Mesodermal cell (in vitro differentiated cells): ENCODE data around the gene EML1.

Experiments
- H3K27ac ChIP-seq: 2 replicates; pipeline ENCODE4 v1.7.0; 2013; ENCODE audit warnings: mild to moderate bottlenecking, low read depth, low read length, moderate library complexity; ENCODE audit not compliant: severe bottlenecking
- H3K36me3 ChIP-seq: 2 replicates; pipeline ENCODE4 v1.7.1; 2013; ENCODE audit warnings: mild to moderate bottlenecking, low read length, moderate library complexity; ENCODE audit not compliant: control insufficient read depth, insufficient read depth
- H3K4me1 ChIP-seq: one replicate; pipeline ENCODE4 v1.7.1; 2013; ENCODE audit warnings: mild to moderate bottlenecking, low read length; ENCODE audit not compliant: insufficient read depth, control insufficient read depth, poor library complexity, severe bottlenecking
- H3K4me3 ChIP-seq: 2 replicates; pipeline ENCODE4 v1.7.0; 2013; ENCODE audit warnings: low read length, control low read depth, mild to moderate bottlenecking; ENCODE audit not compliant: insufficient read depth, poor library complexity, severe bottlenecking; ENCODE audit errors: extremely low read depth
- H3K9me3 ChIP-seq: 2 replicates; pipeline ENCODE4 v1.7.1; 2013; ENCODE audit warnings: mild to moderate bottlenecking, low read length, moderate library complexity; ENCODE audit not compliant: control insufficient read depth
- WGBS, 2 experiments: methylation state at CpG; one replicate each; pipeline ENCODE4 v1.1.5; 2013; ENCODE audit warnings: missing lambda C conversion rate in 2 of 2; ENCODE audit not compliant: insufficient coverage in 2 of 2; 5-methylcytosine and 5-hydroxymethylcytosine counted together

EML1 gene

DNA sequence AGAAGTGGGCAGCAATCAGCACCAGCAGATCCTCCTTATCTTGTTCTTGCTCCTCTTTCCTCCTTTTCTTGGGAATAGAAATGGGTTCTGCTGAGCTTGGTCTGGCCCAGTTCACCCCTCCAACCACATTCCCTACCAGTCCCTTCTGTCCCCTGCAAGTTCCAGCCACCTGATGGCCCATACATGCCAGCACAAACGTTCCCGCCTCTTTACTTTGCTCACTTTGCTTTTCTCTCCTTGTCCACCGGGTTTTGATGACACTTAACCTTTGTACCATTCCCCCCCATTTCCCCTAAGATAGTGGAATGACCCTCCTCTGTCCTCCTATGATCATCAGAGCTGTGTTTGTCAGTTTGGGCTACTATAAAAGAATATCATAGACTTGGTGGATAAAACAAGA lies 23.4 kb upstream of the EML1 start:
- peaks cover 3% of the 10 kb centered on the region for H3K9me3 ChIP-seq
- peaks cover 6% of the 10 kb centered on the region for H3K4me1 ChIP-seq
- no peaks in the 10 kb centered on the region for H3K36me3 ChIP-seq
- WGBS, 2 experiments: 82 to 88% methylated on average over 3 of the region's 3 CpGs
- H3K27ac ChIP-seq: no peak overlapping the region
- no peak overlapping the region for H3K4me3 ChIP-seq

- 81 to 83% methylated on average over 7 of the region's 8 CpGs for WGBS, 2 experiments
- Histone ChIP-seq H3K4me3 (no peak overlapping the region), H3K36me3 (no peaks in the 10 kb centered on the region), H3K4me1 (peaks cover 6% of the 10 kb centered on the region), H3K27ac (no peak overlapping the region), H3K9me3 (peaks cover 3% of the 10 kb centered on the region)
These were observed 20.6 kb upstream of the EML1 start for GRCh38 chr14:99772371-99773283.

GRCh38 chr14:99773521-99774497 lies 19.4 kb upstream of the EML1 start:
- Histone ChIP-seq H3K4me1 (peaks cover 6% of the 10 kb centered on the region), H3K27ac (no peak overlapping the region), H3K36me3 (no peaks in the 10 kb centered on the region), H3K9me3 (peaks cover 9% of the 10 kb centered on the region), H3K4me3 (no peak overlapping the region)
- WGBS, 2 experiments: 59 to 65% methylated on average over 14 to 16 of the region's 26 CpGs

GRCh38 chr14:99774556-99775307 lies 18.5 kb upstream of the EML1 start:
- Histone ChIP-seq H3K27ac (no peak overlapping the region), H3K9me3 (peaks cover 16% of the 10 kb centered on the region), H3K4me1 (peaks cover 6% of the 10 kb centered on the region), H3K4me3 (no peak overlapping the region), H3K36me3 (no peaks in the 10 kb centered on the region)
- WGBS, 2 experiments: 76 to 87% methylated on average over 4 to 6 of the region's 6 CpGs

DNA sequence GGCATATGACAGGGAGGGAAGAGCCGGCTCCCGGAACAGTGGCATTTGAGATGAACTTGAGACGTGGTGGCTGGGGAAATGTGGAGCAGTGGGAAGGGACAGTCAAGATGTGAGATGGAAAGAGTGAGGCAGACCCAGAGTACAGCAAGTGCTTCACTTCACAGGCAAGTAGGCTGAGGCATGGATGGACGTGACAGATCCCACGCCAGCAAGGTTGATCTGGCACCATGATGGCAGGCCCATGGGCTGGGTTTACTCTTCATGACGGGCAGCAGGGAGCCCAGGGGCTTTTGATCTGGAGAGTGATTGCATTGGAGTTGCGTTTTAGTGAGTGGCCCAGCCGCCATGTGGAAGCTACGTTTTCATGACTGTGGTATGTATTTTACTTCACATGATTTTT lies 17.9 kb upstream of the EML1 start:
- peaks cover 6% of the 10 kb centered on the region for H3K4me1 ChIP-seq
- 83 to 86% methylated on average over 6 to 7 of the region's 9 CpGs for WGBS, 2 experiments
- no peak overlapping the region for H3K27ac ChIP-seq
- H3K9me3 ChIP-seq: peaks cover 19% of the 10 kb centered on the region
- H3K36me3 ChIP-seq: no peaks in the 10 kb centered on the region
- H3K4me3 ChIP-seq: no peak overlapping the region

DNA sequence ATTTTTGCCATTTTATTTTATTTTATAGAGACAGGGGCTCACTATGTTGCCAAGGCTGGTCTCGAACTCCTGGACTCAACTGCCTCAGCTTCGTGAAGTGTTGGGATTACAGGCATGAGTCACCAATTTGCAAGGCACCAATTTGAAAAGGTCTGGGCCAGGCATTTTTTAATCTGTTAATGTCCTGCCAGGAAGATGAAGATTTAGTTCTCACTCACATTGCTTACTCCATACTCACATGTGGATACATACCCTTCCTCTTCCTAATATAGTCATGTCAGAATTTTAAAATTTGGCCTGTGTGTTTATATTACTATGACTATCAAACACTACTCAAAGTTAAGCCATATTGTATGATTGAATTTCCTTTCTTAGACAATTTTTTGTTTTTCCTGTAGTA lies 15.3 kb upstream of the EML1 start:
- H3K4me1 ChIP-seq: peaks cover 6% of the 10 kb centered on the region
- no peak overlapping the region for H3K27ac ChIP-seq
- peaks cover 24% of the 10 kb centered on the region for H3K9me3 ChIP-seq
- H3K36me3 ChIP-seq: no peaks in the 10 kb centered on the region
- WGBS, 2 experiments: 83 to 89% methylated on average over 2 of the region's 2 CpGs
- H3K4me3 ChIP-seq: no peak overlapping the region

DNA sequence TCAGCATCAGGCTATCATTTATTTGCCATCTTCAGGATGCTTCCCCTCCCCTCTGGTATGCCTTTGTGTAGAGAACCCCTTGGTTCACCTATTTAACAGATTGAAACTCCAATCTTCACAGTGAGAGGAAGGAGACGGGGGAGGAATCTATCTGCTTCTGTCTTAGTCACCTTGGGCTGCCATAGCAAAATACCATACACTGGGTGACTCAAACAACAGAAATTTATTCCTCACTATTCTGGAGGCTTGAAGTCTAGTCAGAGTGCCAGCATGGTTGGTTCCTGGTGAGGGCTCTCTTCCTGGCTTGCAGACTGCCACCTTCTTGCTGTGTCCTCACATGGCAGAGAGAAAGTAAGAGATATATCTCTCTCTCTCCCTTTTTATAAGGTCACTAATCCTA lies 13.5 kb upstream of the EML1 start:
- Histone ChIP-seq H3K36me3 (no peaks in the 10 kb centered on the region), H3K9me3 (peaks cover 24% of the 10 kb centered on the region), H3K27ac (no peak overlapping the region), H3K4me1 (no peaks in the 10 kb centered on the region), H3K4me3 (no peak overlapping the region)
- WGBS, 2 experiments: no CpG with 5 or more reads among the region's 1 CpG

DNA sequence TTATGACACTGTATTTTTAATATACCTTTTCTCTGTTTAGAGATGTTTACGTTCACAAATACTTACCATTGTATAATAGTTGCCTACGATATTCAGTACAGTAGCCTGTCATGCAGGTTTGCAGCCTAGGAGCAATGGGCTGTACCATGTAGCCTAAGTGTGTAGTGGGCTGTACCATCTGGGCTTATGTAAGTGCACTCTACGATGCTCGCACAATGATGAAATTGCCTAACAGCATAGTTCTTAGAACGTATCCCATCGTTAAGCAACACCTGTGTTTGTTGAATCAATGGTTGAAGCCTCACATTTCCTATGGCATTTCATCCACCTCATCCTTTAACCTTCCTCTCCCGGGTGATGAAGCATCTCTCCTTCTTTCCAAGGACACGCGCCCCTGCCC lies 12.5 kb upstream of the EML1 start:
- no peak overlapping the region for H3K27ac ChIP-seq
- no peak overlapping the region for H3K4me3 ChIP-seq
- WGBS, 2 experiments: 86 to 91% methylated on average over 7 to 8 of the region's 9 CpGs
- H3K9me3 ChIP-seq: peaks cover 24% of the 10 kb centered on the region
- no peaks in the 10 kb centered on the region for H3K4me1 ChIP-seq
- H3K36me3 ChIP-seq: no peaks in the 10 kb centered on the region

DNA sequence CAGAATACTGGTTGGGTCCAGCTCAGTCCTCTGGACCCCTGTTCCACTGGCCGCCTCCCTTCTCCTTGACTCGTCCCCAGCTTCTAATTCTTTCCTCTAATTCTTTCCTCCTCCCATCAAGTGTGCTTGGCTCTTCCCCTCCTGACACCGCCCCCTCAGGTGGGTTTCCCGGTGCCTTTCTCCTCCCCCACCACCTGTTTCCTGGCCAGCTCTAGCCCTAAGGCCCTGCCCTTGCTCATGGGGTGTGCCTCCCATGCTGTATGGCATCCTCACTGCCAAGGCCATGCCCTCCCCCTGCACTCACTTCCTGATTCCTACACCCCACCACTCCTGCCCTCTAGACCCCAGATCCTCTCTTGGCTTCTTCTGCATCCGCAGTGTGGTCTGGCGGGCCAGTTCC lies 12.1 kb upstream of the EML1 start:
- H3K9me3 ChIP-seq: peaks cover 24% of the 10 kb centered on the region
- H3K4me3 ChIP-seq: no peak overlapping the region
- H3K4me1 ChIP-seq: no peaks in the 10 kb centered on the region
- H3K27ac ChIP-seq: no peak overlapping the region
- WGBS, 2 experiments: 81 to 95% methylated on average over 3 to 6 of the region's 6 CpGs
- H3K36me3 ChIP-seq: no peaks in the 10 kb centered on the region

DNA sequence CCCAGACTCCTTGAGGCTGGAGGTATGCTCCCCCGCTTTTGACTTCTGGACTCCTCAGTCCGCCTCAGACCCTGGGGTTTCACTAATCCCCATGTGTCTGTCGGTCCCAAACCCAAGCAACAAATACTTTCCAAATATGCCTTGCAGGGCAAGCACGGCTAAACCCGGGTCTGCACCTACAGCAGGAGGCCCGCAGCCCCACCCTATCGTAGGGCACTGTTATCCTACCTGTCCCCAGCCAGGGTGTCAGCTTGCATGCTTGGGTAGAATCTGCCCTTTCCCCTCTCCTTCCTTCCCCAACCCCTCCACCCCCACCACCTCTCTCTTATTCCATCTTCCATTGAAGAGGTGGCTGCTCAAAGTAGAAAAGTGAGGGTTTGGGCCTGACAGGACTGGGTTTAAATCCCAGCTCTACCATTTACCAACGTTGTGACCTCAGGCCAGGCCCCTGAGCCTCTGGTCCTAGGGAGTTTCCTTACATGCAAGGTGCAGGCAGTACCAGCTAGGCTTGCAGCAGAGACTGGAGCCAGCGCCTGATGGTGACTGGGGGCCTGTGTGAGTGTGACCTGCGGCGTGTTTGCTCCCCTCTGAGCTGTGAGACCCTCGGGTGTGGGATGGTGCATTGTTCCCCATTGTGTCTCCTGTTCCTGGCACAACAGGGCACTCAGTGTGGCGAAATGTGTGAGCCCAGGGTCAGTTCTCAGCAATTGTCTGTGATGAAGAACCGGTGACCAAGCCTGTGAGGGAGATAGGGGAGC lies 11.2 kb upstream of the EML1 start:
- WGBS, 2 experiments: 85 to 89% methylated on average over 13 to 14 of the region's 14 CpGs
- H3K9me3 ChIP-seq: peaks cover 24% of the 10 kb centered on the region
- no peaks in the 10 kb centered on the region for H3K36me3 ChIP-seq
- no peak overlapping the region for H3K27ac ChIP-seq
- no peak overlapping the region for H3K4me3 ChIP-seq
- H3K4me1 ChIP-seq: no peaks in the 10 kb centered on the region
